Stimulated activated CD8-positive, alpha-beta memory T cell treated with anti-CD3 and anti-CD28 coated beads, Interleukin-4, amount 100 ng/mL, for 4 hours (primary cell): Measurements from ENCODE around the gene MRM3.
"Not testable (repeated sequence)": the region's sequence is repeated elsewhere in the genome, so short reads cannot be mapped to it uniquely, and the experiment has no call there.

ENCODE experiments used
- DNase-seq, 2 donors: peaks; one replicate each; pipeline ENCODE4 v3.0.0-alpha.2; 2020; ENCODE audit warnings: low read depth in 2 of 2, low spot score in 1 of 2

The MRM3 gene, protein sequence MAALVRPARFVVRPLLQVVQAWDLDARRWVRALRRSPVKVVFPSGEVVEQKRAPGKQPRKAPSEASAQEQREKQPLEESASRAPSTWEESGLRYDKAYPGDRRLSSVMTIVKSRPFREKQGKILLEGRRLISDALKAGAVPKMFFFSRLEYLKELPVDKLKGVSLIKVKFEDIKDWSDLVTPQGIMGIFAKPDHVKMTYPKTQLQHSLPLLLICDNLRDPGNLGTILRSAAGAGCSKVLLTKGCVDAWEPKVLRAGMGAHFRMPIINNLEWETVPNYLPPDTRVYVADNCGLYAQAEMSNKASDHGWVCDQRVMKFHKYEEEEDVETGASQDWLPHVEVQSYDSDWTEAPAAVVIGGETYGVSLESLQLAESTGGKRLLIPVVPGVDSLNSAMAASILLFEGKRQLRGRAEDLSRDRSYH

DNA sequence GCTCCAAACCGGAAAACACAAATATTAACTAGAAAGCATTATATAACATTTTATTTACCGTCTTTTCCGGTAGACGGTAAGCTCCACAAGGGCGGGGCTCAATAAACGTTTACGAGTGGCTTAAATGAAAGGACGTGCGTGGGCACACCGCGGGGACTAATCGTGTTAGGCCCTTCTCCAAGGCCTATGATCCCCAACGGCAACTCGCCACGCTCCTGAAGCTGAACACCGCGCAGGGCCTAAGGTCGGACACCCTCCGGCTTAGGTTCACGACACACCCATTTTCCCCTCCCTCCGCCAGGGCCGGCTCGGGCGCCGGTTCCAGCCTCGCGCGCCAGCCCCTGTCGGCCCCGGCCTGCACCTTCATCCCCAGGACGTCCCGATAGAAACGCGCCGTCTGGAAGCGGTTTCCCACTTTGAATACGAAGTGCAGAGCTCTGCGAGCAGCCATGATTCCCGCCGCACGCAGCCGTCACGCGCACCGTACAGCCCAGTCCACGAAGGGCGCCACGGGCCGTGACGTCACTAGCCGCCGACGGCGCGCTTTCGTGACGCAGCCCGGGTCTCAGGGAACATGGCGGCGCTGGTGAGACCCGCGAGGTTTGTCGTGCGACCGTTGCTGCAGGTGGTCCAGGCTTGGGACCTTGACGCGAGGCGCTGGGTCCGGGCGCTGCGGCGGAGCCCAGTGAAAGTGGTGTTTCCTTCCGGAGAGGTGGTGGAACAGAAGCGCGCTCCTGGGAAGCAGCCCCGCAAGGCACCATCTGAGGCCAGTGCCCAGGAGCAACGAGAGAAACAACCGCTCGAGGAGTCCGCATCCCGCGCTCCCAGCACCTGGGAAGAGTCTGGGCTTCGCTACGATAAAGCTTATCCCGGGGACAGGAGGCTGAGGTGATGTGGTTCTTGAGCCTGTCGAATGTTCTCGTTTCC lies at the start of gene MRM3, which contains the start of gene GLOD4:
Gene MRM3, plus strand, starts transcription at position 549 of the 927 bp plus-strand sequence. Its CDS starts 26 bp downstream, at position 575.
Gene GLOD4, minus strand, starts transcription at position 476 of the 927 bp plus-strand sequence. Its CDS starts 25 bp downstream, at position 451.
- DNase-seq: peak; percentile 85 to 91

DNA sequence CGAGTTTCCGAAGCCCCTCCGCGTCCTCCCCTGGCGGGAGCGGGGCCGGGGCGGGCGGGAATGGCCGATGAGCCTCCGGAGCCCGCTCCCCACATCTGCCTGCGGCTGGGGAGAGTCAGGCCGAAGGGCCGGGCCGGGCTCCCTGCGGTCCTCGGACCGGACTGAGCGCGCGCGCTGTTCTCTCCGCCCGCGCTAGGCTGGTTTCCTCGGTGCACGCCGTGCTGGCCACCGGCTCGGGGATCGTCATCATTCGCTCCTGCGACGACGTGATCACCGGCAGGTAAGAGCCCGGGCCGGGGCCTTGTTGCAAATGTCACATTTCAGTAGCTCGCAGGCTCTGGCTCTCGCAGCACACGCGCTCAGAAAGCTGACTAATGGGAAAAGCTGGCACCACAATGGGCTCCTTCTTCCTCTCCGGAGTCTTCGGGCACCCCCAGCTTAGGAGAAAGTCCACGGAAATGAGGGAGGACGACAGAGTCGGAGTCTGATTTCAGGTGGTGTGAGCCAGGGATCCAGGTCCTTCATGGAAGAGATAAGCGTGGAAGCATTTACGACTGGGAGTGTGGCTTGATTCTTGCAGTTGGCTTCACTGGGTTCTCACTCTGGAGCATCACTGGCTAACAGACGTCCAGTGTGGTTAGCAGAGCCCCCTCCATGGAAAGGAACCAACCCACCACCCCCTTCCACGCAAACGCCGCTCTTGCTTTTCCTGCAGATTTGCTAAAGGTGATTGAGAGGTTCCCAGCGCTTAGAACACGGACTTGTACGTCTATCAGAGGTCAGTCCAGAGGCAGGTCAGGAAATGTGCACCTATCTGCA lies 49.0 kb upstream of the MRM3 start:
- no peak for DNase-seq

DNA sequence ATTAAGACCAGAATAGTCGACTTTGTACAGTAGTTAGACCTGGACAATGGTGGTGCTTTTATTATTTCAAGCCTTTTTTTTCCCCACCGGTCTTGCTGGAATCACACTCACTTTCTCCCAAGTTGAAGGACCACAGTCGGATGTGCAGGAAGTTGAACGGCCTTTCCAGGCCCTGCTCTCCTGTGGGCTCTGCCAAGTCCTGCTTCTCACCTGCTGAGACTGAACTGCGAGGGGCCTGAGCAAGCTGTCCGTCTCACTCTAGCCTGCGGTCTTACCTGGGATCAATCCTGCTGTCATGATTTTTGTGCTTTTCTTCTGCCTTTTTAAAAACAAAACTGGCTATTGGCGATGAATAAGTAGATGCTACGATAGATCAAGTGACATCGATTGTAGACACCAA lies 48.4 kb upstream of the MRM3 start:
- DNase-seq: no peak

DNA sequence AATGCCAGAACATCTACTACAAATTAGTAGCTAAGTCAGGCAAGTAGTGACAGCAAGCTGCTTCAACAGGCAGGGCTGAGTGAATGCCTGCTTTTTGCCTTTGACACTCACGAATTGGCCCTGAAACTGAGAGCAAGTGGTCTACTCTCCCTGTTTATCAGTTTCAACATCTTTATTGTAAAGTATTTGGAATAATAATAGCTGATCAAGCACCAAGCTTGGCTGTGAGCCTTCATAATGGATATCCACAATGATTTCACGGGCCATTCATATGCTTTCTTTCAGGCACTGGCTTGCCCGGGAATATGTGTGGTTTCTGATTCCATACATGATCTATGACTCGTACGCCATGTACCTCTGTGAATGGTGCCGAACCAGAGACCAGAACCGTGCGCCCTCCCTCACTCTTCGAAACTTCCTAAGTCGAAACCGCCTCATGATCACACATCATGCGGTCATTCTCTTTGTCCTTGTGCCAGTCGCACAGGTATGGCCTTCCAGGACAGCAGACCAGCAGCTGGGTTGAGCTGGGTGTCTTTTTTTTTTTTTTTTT lies 44.5 kb upstream of the MRM3 start:
- DNase-seq: no peak

DNA sequence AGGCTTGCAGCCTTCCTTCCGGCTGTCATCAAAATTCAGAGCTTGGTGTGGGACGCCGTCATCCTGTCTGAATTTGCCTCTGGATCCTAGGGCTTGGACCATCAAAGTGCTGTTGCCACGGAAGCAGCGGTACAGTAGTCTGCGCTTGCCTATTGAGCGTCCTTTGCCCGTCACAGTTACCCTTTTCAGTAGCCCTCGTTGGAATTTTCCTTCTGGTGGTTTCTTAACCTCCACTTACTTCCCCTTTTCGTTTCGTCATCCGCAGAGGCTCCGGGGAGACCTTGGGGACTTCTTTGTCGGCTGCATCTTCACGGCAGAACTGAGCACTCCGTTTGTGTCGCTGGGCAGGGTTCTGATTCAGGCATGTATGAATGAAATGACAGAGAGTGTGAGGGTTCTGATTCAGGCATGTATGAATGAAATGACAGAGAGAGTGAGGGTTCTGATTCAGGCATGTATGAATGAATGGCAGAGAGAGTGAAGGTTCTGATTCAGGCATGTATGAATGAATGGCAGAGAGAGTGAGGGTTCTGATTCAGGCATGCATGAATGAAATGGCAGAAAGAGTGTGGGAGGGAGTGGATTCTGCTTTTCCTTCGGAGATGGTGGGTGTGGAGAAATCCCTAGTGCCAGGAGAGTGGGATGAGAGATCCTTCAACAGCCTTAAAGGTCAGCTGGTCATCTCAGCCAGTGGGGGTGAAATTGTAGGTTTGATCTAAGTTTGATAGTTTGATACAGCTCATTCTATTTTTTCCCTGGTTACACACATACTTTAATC lies 41.7 kb upstream of the MRM3 start:
- DNase-seq: no peak

DNA sequence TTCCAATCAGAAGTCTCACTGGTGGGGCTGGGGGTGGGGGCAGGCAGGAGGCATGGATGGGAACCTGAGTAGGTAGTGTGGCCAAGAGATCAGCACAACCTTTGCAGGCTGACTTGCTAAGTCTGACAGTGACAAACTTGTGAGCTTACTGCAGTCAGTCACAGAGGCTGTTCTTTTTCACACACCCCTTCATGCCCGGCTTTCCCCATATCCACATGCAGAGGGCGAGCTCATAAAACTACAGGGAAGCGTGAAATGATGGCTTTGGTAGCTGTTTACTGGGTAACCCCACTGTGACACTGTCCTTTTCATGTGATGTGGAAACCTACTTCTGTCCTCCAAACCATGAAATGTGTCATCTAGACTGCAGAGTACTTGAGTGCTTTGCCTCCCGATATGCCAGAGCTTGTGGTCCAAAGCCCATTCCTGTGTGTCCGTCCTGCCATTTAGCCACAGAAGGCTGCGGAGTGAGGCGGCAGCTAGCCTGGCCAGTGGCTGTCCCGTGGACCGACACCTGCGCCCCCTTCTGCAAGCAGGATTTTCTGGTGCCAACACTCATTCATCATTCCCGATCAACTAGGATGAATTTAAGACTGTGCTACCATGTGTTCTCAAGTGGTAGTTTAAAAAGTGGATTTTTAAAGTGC lies 39.9 kb upstream of the MRM3 start:
- no peak for DNase-seq

DNA sequence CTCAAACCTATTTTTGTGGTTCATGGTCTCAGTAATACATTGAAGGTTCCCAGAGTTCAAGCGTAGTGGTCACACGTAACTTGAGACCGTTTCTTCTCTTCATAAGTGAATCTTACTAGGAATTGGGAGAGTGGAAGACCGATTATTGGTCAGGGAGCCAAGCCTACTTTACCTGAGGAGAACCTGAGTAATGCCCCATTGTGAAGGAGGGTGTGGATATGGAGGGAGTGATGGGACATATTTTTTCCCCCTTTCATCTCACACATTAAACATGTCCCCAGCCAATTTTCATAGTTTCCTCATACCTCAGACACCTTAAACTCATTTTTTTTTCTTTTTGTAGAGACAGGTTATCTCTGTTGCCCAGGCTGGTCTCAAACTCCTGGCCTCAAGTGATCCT lies 39.0 kb upstream of the MRM3 start:
- DNase-seq: no peak

DNA sequence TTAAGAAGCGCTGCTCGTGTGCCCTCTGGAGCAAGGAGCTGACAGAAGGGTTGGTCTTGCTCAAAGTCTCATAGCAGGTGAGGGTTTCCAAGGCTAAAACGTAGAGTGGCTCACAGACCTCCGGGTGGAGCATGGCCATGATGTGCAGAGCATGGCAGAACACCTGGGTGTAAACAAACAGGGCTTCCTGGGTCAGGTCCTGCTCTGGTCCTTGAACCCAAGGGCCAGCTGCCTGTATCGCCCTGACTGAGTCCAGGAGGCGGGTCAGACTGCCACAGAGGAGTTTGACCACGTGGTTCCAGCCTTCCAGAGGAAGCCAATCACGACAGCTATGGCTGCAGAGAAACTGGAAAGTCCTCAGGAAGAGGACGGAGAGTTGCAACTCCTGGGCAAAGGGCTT lies 37.2 kb upstream of the MRM3 start:
- no peak for DNase-seq

DNA sequence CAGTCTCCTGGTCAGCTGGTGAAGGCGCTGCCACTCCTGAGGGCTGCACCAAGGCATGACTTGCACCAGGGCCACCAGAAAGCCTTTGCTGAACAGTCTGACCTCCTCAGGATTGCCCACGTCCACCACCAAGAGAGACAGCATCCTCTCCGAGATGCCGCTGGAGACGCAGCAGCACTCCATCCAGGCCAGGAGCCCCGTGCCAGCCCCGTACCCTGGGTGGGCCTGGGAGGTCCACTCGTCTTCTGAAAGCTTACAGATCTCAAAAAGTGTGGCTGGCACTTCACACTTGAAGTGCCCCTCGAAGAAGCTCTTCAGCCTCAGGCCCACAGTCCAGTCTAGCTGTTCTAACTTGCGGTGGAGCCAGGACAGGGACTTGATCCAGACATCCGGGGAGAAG lies 36.7 kb upstream of the MRM3 start:
- DNase-seq: no peak

DNA sequence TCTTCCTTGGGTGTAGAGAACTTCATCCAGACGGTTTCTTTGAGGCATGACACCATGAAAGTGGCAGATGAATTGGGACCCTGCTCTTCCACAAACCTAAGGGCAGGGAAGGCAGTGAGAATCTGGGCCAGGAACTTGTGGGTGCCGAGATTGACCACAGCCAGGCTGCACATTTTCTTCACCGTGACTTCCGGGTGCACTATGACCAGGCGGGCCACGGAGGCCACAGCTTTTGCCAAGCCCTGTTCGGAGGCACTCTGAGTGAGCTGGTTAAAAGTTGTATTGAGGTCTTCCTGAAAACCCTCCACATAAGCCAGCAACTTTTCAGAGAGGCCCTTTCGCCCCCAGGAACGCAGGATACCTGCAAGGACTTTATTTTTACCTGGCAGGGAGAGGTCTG lies 36.0 kb upstream of the MRM3 start:
- DNase-seq: no peak

DNA sequence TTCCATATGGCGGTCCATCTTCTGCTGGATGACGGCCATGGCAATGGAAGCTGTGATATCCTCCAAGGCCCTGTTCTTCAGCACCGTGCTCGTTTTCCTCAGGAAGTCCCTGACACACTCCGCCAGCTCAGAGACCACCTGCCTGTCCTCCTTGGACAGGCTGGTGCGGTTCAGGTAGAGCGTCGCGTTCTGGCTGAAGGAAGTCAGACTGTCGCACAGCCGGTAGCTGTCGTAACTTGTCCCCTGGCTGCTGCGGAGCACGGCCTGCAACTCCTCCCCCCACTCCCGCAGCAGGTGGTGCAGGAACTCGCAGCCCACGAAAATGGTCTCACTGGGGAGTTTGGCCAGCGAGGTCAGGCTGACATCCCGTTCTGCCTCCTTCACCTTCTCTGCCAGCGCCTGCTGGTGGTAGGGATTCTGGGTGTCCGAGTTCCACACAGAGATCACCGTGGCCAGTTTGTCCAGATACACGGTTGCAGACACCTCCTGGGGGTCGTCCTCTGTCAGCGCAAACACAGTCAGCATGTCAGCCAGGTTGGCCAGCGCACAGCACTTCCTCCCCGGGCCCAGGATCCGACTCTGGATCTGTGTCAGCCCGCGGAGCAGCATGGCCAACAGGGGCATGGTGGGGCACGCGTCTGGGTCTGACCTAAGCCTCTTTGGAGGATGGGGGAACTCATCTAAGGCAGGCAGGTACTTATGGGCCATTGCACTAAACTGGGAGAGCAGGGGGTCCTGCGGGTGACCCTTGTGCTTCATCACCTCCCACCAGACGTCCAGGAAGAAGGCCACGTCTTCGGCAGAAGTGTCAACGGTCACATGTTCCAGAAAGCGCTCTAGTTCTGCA lies 35.1 kb upstream of the MRM3 start:
- DNase-seq: no peak

DNA sequence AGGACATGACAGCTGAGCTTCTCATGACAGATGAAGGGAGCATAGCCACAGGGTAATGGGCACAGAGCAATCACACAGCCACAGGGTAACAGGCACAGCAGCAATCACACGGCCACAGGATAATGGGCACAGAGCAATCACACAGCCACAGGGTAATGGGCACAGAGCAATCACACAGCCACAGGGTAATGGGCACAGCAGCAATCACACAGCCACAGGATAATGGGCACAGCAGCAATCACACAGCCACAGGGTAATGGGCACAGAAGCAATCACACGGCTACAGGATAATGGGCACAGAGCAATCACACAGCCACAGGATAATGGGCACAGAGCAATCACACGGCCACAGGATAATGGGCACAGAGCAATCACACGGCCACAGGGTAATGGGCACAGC lies 33.5 kb upstream of the MRM3 start:
- DNase-seq: not testable (repeated sequence)

DNA sequence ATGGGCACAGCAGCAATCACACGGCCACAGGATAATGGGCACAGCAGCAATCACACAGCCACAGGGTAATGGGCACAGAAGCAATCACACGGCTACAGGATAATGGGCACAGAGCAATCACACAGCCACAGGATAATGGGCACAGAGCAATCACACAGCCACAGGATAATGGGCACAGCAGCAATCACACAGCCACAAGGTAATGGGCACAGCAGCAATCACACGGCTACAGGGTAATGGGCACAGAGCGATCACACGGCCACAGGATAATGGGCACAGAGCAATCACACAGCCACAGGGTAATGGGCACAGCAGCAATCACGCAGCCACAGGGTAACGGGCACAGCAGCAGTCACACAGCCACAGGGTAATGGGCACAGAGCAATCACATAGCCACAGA lies 32.8 kb upstream of the MRM3 start:
- DNase-seq: not testable (repeated sequence)

DNA sequence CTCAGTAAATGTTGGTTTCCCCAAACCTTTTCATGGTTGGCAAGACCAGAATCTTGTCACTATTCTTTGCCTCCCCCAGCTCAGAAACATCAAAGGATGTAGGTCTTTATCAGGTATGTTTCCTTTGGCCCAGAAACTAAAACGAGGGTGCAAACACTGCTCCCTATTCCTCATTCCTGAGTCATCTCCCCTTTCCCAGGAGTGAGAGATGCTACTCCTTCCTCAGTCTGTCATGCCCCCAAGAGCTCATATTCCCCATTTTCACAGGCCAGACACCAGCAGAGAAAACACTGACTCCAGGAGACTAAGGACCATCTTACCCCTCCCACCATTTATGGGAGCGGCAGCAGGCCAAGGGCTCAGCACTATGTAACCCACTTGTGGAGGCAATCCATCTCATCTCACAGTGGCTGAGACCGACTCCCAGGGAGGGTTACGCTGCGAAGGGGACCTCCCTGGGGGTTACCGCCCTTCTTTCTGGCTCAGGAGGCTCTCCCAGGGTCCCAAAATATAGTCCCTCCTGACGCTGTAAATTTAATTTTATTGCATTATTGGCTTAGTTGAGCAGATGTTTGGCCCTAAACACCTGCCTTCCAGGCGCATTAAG lies 31.6 kb upstream of the MRM3 start:
- no peak for DNase-seq

DNA sequence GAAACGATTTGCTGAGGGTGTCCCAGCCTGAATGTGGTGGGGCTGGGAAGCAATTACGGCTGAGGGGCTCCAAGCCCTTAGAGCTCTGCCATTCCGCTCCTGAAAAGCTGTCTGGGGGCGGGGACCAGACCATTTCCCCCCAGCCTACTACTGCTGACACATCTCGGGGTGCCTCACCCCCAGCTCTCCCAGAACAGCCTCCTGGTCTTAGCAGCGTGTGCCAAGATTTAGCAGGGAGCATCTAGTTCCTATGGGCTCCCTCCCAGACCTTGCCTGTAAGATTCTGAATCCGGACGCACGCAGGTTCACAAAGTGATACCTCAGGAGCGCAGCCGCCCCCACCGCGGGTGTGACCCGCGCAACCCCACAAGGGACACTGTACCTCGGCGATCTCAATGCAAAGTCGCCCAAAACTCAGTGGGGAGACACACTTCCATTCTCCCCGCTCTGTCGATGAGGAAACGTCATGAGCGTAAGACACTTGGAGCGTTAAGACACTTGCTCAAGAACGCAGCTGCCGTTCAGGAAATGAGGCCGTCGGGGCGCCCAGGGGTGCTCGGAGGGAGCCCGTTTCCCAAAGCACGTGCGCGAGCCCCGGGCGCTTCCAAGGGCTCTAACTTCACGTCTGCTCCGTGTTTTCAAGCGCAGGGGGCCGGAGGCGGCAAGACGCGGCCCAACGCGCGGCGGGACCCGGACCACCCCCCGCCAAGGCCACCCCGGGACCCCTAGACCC lies 30.7 kb upstream of the MRM3 start:
- peak; percentile 11 to 14 for DNase-seq

DNA sequence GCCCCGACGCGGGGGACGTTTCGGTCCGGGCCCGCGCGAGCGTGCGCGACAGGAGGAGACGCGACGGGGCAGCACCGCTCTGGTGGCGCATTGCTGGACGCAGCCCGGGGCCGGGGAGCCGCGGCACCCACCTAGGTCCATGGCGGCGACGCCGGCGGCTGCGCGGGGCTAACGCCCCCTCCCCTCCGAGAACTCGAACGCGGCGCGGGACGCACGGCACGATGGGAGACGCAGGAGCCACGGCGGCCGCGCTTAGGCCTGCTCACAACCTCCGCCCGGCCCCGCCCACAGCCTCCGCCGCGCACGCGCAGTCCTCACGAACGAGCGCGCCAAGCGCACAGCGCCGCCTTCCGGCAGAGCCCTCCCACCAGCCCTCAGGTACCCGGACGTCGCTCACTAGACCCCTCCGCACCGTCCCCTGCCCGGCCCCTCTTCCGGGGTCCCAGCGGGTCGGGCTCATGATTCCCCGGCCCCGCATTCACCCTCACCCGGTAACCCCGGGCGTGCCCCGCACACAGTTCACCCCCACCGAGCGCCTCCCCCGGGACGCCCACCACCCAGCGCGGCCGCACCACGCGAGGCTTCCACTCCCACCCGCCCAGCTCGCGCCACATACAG lies 30.0 kb upstream of the MRM3 start, which contains the start of gene GEMIN4:
Gene GEMIN4, minus strand, starts transcription at position 263 of the 618 bp plus-strand sequence. Its CDS starts 122 bp downstream, at position 141.
- peak; percentile 91 to 95 for DNase-seq
